GM18909 (cell line): ENCODE data around the gene SPATS2.
"Not testable (repeated sequence)": the region's sequence is repeated elsewhere in the genome, so short reads cannot be mapped to it uniquely, and the experiment has no call there.

Experiments used
- ATAC-seq: cut with Tn5 transposase; IDR thresholded peaks from one replicate; pipeline ENCODE4 v1.9.1; 2021; ENCODE audit warnings: mild to moderate bottlenecking; ENCODE audit not compliant: unreplicated experiment, poor library complexity

SPATS2 gene

GRCh38 chr12:49388682-49389386 is 21.6 kb downstream of the SPATS2 start:
- ATAC-seq: no peak

DNA sequence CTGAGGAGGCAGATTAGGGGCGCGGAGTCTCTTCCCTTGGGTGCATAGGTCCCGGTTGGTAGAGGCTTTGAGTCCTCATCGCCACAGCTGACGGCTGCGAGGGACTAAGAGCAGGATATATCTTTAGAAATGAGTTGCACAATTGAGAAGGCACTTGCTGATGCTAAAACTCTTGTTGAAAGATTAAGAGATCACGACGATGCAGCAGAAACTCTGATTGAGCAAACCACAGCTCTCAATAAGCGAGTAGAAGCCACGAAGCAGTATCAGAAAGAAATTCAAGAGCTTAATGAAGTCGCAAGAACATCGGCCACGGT is 22.1 kb downstream of the SPATS2 start:
- no peak for ATAC-seq

GRCh38 chr12:49397000-49397399 is 29.7 kb downstream of the SPATS2 start:
- ATAC-seq: no peak

- no peak for ATAC-seq
Measured at GRCh38 chr12:49400304-49400703, 33.0 kb downstream of the SPATS2 start.

- ATAC-seq: no peak
Measured at GRCh38 chr12:49403971-49404450, 36.7 kb downstream of the SPATS2 start.

GRCh38 chr12:49404956-49405355 is 37.7 kb downstream of the SPATS2 start:
- no peak for ATAC-seq

DNA sequence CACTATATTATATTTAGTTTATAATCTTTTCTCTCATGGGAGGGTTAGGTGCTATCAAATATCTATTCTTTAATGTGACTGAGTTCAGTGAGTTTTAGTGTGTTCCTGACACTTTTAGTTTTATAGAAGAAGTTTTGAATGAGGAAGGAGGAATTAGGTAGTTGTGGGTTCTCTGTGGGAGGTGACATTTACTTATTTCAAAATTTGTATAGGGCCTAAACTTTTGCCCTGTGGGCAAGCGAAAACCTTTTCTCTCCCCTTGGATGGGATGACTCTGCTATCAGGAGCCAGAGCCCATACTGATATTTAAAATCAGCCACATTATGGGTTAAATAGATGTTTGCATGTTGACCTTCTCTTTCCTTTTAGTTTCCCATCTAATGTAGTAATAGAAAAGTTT is 43.6 kb downstream of the SPATS2 start:
- ATAC-seq: no peak

- ATAC-seq: no peak
Measured at GRCh38 chr12:49413010-49413409, 45.7 kb downstream of the SPATS2 start.

GRCh38 chr12:49413796-49414195 is 46.5 kb downstream of the SPATS2 start:
- no peak for ATAC-seq

DNA sequence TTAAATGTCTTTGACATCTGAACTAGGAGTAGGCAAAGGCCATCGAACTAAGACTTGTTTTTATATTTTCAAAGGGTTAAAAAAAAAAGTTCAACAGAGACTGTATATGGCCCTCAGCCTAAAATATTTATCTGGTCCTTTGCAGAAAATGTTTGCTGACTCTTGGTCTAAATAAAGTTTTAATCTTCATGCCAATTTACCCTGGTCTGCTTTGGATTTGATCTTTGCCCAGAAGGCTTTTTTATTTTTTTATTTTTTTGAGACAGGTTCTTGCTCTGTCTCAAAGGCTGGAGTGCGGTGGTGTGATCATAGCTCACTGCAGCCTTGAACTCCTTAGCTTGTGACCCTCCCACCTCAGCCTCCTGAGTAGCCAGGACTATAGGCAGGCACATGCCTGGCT is 47.1 kb downstream of the SPATS2 start:
- no peak for ATAC-seq

DNA sequence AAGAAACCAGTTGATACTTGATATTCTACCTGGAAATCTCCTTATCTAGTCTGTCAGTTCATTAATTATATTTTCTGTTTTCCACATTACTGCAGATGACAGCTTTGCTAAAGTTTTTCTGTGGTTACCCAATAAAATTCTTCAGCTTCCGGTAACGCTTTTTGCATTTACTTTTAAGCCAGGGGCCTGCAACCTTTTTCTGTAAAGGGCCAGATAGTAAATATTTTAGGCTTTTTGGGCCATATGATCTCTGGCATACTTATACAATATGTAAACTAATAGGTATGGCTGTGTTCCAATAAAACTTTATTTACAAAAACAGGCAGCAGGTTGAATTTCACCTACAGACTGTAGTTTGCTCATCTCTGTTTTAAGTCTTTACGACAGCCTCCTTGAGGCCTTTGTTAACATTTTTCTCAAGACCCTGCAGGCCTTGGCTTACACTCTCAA is 48.3 kb downstream of the SPATS2 start:
- no peak for ATAC-seq

- ATAC-seq: no peak
Measured at GRCh38 chr12:49416892-49417291, 49.6 kb downstream of the SPATS2 start.

DNA sequence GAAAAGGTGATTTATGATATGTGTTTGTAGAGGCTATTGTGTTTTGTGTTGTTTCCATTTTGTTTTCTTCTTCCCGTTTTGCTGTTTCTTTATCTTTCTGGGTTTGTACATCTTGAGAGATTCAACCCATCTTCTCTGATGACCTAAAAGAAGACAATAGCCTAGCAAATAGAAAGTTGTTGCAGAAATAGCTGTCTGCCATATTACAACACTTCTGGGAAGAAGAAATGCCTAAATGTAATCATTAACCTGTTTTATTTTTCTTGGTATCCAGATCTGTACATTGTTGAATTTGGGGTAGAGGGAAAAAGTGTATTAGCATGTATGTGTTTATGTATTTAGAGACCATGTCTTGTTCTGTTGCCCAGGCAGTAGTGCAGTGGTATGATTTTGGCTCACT is 50.3 kb downstream of the SPATS2 start:
- no peak for ATAC-seq

DNA sequence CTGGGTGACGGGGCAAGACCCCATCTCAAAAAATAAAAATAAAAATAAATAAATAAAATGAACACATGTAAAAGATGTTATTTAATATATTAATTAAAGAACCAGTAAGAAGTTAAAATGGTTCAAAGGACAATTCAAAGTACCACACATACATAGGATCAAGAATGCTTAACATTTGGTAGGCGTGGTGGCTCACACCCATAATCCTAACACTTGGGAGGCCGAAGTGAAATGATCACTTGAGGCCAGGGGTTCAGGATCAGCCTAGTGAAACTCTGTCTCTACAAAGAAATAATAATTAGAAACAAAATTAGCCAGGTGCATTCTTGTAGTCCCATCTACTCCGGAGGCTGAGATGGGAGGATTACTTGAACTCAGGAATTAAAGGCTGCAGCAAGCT is 53.3 kb downstream of the SPATS2 start:
- ATAC-seq: no peak

DNA sequence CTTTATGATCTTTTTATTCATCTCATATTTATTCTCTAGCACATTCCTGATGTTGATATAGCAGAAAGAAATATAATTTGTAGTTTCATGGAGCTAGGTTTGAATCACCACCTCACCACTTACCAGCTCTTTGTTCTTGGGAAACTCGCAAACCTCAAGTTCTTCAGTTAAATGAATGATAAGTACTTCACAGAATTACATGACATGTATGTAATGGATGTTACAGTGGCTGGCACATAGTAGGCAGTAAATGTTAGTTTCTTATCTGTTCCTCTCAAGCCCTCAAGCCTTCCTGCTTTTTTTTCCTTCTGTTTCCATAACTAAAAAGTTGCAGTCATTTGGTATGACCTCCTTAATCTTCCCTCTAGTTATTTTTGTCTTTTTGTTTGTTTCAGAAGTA is 54.9 kb downstream of the SPATS2 start:
- no peak for ATAC-seq

DNA sequence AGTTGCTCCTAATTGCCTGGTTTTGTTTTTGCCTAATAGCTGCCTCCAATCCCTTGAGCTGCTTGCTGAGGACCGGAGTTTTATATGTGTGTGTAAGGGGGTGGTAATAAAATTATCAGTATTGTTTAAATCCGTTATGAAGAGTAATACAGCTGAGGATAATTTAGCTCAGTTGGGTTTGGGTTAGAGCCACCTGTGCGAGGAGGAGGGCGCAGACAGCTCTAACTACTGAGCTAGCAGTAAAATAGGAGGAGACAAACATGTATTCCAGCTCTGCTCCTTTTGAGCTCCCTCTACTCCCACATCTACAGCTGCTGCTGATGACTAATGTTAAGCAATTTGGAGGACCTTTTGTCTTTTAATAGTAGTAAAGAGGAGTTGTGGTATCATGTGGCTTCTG is 61.5 kb downstream of the SPATS2 start:
- peak; percentile 47 for ATAC-seq

DNA sequence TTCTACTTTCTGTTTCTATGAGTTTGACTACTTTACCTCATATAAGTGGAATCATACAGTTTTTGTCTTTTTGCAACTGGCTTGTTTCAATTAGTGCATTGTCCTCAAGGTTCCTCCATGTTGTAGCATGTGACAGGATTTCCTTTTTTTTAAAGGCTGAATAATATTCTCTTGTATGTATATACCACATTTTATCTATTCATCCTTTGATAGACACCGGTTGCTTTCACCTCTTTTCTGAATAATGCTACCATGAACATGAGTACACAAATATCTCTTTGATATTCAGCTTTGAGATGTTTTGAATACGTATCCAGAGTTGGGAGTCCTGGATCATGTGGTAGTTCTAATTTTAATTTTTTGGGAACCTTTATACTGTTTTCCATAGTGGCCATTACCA is 65.4 kb downstream of the SPATS2 start:
- ATAC-seq: no peak

- not testable (repeated sequence) for ATAC-seq
Measured at GRCh38 chr12:49436799-49437198, 69.5 kb downstream of the SPATS2 start.

GRCh38 chr12:49439042-49439441 is 71.8 kb downstream of the SPATS2 start:
- no peak for ATAC-seq

DNA sequence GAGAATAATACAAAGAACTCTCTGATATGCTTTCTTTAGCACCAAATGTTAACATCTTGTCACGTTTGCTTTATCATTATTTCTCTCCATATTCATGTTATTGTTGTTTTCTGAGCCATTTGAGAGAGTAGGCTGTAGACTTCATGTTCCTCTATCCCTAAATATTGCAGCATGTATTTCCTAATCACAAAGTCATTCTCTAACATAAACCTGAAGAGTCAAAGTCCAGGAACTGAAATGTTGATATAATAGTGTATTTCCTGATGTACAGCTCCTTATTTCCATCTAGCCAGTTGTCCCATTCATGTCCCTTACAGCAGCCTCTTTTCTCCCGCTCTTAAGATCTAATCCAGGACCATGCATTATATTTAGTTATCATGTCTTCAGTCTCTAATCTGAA is 72.8 kb downstream of the SPATS2 start:
- no peak for ATAC-seq

GRCh38 chr12:49442915-49443314 is 75.7 kb downstream of the SPATS2 start:
- ATAC-seq: no peak

DNA sequence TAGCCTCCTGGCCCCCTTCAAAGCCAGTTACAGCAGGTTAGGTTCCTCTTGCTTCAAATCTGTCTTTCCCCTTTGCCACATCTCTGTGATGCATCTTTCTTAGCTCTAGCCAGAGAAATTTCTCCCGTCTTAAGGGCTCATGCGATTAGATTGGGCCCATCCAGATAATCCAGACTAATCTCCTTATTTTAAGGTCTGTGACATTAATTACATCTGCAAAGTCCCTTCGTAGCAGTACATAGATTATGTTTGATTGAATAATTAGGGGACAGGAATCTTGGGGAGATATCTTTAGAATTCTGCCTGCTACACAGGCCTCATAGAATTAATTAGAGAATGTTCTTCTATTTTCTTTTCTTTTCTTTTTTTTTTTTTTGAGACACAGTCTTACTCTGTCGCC is 79.3 kb downstream of the SPATS2 start:
- no peak for ATAC-seq

- no peak for ATAC-seq
Measured at GRCh38 chr12:49448858-49449257, 81.6 kb downstream of the SPATS2 start.
